ENCODE data around the gene HPCAL1.
A peak's percentile ranks its signal among the peaks of the same experiment; 100 is the strongest.
"Not testable (repeated sequence)": the region's sequence is repeated elsewhere in the genome, so short reads cannot be mapped to it uniquely, and the experiment has no call there.

Gene HPCAL1

GRCh38 chr2:10302479-10303180 lies at the start of gene HPCAL1:
TSS of gene HPCAL1 (plus strand) at chr2:10302904. CDS start at chr2:10419758, 116,854 bp downstream.
- DNase-seq, result peak; percentile 71

GRCh38 chr2:10253596-10254372 lies 48.9 kb upstream of the HPCAL1 start:
- peak; percentile 31 for DNase-seq

GRCh38 chr2:10254373-10255188 lies 48.1 kb upstream of the HPCAL1 start:
- DNase-seq, result peak; percentile 99

- no peak for DNase-seq
These were observed 47.3 kb upstream of the HPCAL1 start for GRCh38 chr2:10255189-10256030.

- DNase-seq, result no peak
These were observed 46.6 kb upstream of the HPCAL1 start for GRCh38 chr2:10256031-10256514.

GRCh38 chr2:10256515-10257031 lies 46.1 kb upstream of the HPCAL1 start:
- no peak for DNase-seq

GRCh38 chr2:10257036-10257435 lies 45.7 kb upstream of the HPCAL1 start:
- no peak for DNase-seq

- DNase-seq, result no peak
These were observed 45.1 kb upstream of the HPCAL1 start for GRCh38 chr2:10257500-10258147.

GRCh38 chr2:10258326-10258725 lies 44.4 kb upstream of the HPCAL1 start:
- no peak for DNase-seq

- DNase-seq, result no peak
These were observed 44.0 kb upstream of the HPCAL1 start for GRCh38 chr2:10258726-10259125.

- no peak for DNase-seq
These were observed 42.6 kb upstream of the HPCAL1 start for GRCh38 chr2:10260130-10260529.

GRCh38 chr2:10263526-10263925 lies 39.2 kb upstream of the HPCAL1 start:
- not testable (repeated sequence) for DNase-seq

- no peak for DNase-seq
These were observed 38.0 kb upstream of the HPCAL1 start for GRCh38 chr2:10264506-10265328.

GRCh38 chr2:10265329-10266132 lies 37.2 kb upstream of the HPCAL1 start:
- no peak for DNase-seq

- DNase-seq, result no peak
These were observed 36.5 kb upstream of the HPCAL1 start for GRCh38 chr2:10266133-10266620.

GRCh38 chr2:10267036-10267435 lies 35.7 kb upstream of the HPCAL1 start:
- no peak for DNase-seq

- no peak for DNase-seq
These were observed 34.9 kb upstream of the HPCAL1 start for GRCh38 chr2:10267551-10268465.

GRCh38 chr2:10269291-10269690 lies 33.4 kb upstream of the HPCAL1 start:
- DNase-seq, result no peak
